Fibroblast of gingiva (primary cell): Measurements from ENCODE around the gene GON7.
"Not testable (repeated sequence)": the region's sequence is repeated elsewhere in the genome, so short reads cannot be mapped to it uniquely, and the experiment has no call there.

ENCODE experiments used
- DNase-seq: peaks from one replicate; pipeline ENCODE4 v3.0.0-alpha.2; 2011; ENCODE audit warnings: low read depth

GON7 gene, protein sequence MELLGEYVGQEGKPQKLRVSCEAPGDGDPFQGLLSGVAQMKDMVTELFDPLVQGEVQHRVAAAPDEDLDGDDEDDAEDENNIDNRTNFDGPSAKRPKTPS

DNA sequence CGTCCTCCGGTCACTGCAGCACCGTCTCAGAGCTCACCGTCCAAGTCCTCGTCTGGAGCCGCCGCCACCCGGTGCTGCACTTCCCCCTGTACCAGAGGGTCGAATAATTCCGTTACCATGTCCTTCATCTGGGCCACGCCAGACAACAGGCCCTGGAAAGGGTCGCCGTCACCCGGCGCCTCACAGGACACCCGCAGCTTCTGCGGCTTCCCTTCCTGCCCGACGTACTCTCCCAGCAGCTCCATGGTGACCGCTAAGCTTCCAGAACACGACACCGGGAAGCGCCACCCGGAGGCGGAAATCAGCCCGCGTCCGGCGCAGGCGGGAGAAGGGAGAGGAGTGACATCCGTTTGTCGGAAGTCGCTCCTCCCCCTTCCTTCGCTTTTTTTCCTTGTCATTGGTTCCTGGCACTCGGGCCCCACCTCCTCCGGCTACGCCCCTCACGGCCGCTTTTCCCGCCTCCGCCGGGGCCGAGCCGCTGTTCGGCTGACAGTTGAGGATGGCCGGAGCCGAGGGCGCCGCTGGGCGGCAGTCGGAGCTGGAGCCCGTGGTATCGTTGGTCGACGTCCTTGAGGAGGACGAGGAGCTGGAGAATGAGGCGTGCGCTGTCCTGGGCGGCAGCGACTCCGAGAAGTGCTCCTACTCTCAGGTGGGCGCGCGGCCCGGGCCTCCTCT, at the start of gene GON7, which contains the start of gene UBR7:
Gene GON7, minus strand, starts transcription at position 273 of the 675 bp plus-strand sequence. Its CDS starts 28 bp downstream, at position 245.
Gene UBR7, plus strand, starts transcription at position 464 of the 675 bp plus-strand sequence. Its CDS starts 36 bp downstream, at position 500.
- DNase-seq = peak; percentile 96

GRCh38 chr14:93249128-93249831, 42.4 kb upstream of the GON7 start:
- no peak for DNase-seq

DNA sequence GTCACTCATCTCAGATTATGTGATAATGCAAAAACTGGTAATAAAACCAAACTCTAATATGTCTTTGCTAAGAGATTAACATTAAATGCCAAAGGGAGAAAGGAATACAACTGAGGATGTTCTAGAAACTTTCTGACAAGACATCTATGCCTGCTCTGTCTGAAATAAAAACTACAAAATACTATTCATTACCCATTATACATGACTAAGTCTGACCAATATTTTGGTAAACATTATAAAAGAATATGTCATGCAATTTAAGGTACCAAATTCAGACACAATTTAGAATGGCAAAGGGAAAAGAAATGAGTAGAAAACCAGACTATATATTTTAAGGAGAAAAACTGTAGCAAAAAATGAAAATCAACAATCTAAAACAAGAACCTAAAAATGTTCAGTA, 39.7 kb upstream of the GON7 start:
- DNase-seq = no peak

DNA sequence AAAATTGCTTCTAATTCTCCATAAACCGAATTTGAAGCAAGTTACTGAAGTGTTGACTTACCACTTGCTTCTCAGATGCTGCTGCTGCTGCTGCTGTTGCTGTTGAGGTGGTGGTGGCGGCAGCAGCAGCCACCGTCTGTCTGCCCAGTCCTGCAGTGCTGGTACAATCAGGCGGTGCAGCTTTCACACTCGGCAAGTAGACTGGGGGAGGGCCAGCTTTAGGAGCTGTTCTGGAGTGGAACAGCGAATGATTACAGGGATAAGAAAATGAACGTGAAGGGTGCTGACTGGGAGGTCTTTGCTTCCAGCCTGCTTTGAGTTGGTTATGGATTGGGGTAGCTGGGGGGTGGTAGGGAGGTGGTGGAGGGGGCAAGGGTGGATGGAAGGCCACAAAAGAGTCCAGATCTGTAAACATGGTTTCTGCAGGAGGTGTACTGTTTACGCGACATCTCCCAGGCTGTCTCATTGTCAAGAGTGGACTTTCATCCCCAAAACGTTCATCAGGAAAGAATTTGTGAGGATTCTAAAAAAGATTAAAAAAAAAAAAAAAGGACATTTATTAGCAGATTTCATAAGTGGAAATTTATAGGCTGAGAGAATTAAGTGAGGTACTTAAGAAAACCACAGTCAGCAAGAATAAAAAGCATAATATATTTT, 39.0 kb upstream of the GON7 start:
- DNase-seq = no peak

GRCh38 chr14:93240678-93241000, 33.8 kb upstream of the GON7 start:
- peak; percentile 43 for DNase-seq

DNA sequence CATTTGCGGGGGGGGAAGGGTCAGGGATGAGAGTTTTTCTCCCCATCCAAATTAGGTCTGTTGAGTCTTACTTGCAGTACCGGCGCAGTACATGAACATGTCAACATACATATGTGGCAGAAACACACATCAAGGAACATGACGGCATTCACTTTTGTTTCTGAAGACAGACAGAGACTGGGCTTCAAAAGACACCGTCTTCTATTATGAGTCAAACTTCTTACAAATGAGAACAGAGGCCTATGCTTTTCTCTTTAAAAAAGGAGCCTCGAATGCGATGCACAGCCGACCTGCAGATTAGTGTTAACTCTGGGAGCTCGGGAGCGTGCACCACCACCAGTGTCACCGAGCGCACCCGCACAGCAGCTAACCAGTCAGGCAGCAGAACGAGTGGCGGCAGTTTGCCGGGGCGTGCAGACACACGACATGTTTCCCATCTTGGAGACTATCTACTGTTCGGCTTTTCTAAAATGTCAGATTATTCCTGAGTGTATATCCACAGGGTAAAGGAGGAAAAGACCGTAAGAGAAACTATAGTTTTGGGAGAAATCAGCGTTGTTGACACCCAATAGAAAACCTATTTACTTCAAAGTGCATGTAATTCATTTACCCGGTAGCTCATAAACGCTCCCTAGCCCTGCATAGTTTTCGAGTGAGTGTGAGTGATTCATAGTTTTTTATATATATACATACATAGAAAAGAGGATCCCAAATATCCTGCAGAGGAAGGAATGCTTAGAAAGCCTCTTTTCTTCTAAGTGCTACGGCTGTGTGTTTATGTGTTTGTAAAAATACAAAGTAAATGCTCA, 33.2 kb upstream of the GON7 start:
- DNase-seq = peak; percentile 34

- peak; percentile 39 for DNase-seq
Measured at GRCh38 chr14:93234798-93235197, 27.9 kb upstream of the GON7 start.

GRCh38 chr14:93233078-93233477, 26.2 kb upstream of the GON7 start:
- not testable (repeated sequence) for DNase-seq

GRCh38 chr14:93232159-93232558, 25.3 kb upstream of the GON7 start:
- DNase-seq = no peak

DNA sequence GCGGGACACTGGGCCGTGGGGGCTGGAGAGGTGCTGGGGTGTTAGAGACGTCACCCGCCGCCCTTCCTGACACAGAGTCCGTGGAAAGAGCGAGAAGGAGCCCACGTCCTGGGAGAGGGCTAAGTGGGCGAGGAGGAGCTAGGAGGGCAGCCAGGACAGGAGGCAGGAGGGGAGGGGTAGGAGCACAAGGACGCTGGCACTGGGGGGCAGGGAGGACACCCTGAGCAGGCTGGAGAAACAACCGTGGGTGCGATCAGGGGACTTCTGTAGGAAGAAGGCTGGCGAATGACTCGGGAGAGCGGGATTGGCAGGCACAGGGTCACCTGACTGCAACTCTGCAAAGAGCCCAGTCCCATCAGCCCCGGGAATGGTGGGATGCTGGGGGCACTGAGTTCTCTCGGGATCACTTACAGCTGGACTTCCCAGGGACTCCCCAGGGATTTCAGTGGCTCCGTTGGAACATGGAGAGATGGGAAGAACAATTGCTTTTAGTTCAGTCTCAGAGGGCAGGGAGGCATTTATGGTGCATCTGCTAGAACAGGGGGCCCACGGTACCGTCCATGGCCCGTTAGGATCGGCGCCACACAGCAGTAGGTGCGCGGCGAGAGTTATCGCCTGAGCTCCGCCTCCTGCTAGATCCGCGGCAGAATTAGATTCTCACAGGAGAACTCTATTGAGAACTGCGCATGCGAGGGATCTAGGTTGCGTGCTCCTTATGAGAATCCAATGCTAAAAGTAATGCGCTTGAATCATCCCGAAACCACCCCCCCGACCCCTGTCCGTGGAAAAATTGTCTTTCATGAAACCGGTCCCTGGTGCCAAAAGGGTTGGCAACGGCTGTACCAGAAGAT, 24.5 kb upstream of the GON7 start:
- peak; percentile 19 for DNase-seq

GRCh38 chr14:93230539-93230938, 23.7 kb upstream of the GON7 start:
- no peak for DNase-seq

DNA sequence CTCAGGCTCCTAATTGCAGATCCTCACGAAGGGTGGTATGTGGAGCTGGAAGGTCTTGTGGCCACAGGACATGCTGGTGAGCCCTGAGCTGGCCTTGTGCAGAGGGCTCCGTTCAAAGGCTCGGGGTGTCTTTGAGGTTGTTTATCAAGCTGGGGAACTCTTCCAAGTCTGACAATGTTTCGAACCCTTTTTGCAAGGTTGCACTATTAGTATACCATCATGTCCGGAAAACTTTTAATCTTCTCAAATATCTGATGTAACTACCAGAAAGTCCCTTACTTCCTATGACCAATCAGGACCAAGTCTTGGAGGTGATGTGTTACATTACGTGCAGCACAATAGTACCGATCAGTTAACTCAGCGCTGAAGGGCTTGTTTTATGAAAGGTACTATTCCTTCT, 21.7 kb upstream of the GON7 start:
- DNase-seq = no peak

GRCh38 chr14:93223565-93223964, 16.7 kb upstream of the GON7 start:
- DNase-seq = no peak

DNA sequence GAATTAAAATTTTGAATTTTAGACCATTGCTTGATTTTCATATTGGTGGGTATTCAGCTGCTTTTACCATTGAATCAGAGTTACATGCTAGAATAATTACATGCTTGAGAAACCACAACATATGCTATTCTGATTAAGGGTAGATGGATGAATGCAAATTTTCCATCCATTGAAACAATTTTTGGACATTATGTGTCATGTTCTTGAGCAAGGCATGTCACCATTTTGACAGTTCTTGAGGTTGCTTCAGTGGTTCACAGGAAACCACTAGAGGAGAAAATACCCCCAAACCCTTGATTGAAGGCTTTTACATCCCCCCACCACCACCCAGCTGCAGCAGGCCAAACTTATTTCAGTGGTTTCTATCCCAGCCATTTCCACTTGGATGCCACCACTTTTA, 13.6 kb upstream of the GON7 start:
- DNase-seq = no peak

GRCh38 chr14:93219103-93219726, 12.3 kb upstream of the GON7 start:
- DNase-seq = peak; percentile 59

GRCh38 chr14:93214598-93214997, 7.7 kb upstream of the GON7 start:
- no peak for DNase-seq

DNA sequence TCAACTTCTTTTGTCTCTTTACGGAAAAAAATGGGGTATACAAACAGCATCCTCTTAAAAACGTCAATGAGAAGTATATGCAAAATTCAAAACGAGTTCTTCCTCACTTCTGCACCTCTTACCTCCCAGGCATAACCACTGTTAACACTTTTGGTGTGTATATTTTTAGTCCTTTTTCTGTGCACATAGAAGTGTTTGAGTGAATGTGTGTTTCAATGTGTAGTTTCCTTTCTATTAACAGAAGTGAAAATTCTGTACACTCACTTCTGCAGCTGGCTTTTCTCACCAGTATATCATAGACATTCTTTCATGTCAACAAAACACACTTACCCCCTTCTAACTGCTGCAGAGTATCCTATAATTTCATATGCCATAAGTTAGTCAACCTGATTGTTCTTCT, 5.6 kb upstream of the GON7 start:
- DNase-seq = no peak

- DNase-seq = peak; percentile 49
Measured at GRCh38 chr14:93207468-93208308, 823 bp upstream of the GON7 start.

DNA sequence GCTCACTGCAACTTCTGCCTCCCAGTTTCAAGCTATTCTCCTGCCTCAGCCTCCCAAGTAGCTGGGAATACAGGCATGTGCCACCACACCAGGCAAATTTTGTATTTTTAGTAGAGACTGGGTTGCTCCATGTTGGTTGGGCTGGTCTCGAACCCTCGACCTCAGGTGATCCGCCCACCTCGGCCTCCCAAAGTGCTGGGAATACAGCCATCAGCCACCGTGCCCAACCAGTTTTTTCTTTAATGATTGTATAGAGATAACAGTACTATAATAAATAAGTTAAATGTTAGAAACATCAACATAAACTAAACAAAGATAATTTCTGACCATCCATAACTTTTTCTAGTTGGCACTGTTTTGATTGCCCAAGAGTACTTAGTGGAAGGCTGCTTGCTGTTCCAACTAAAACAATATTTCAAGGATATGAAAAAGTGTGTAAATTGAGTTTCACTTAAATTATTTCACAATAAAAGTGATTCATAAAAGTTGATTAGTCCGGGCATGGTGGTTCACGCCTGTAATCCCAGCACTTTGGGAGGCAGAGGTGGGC, 5.6 kb downstream of the GON7 start:
- DNase-seq = peak; percentile 41
